GM19035 (cell line): Measurements from ENCODE around the gene TMEM245.

Source experiments
- ATAC-seq: cut with Tn5 transposase; IDR thresholded peaks from one replicate; pipeline ENCODE4 v1.9.1; 2021; ENCODE audit not compliant: unreplicated experiment

Gene TMEM245

DNA sequence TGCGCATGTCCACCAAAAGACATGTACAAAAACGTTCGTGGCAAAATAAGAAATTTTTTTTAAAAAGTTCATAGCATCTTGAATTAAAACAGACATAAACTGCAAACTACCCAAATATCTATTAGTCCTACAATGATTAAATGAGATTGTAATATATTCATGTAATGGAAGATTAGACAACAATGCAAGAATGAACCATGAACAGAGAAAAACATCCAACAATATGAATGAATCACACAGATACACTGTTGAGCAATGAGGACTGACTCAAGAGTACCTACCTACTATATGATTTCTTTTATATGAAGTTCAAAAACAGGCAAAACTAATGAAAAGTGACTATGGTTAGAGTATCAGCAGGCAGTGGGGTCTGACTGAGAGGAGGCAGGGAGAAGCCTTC lies 88.5 kb downstream of the TMEM245 start:
- ATAC-seq, result no peak

DNA sequence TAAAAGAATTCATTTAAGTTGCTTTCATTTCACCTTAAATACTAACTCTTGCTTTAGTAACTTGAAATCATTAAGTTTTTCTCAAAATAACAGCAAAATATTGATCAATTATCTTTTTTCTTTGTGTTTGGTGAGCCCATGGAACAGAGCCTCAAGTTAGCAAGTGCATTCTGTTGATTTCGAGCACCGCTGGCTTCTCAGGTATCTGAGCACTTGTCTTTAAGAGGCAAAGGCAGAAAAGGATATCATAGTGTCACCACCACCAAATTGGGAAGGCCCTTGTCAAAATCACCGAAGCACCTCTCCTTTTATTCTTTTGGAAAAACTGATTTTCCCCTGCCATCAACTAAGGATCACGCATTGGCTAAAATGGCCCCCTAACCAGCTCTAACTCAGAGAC lies 89.3 kb downstream of the TMEM245 start:
- no peak for ATAC-seq

DNA sequence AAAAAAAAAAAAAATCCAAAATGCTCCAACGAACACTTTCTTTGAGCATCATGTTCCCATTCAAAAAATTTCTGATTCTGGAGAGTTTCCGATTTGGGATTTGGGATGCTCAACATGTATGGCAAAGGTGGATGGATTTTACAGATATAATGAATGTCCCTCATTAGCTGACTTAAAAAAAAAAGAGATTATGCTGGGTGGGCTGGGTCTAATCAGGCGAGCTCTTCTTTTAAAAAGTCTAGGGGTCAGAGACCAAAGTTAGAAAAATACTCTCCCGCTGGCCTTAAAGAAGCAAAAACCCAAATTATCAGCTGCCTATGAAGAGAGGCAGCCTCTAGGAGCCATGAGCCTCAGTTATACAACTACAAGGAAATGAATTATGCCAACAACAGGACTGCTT lies 91.3 kb downstream of the TMEM245 start:
- ATAC-seq, result no peak

DNA sequence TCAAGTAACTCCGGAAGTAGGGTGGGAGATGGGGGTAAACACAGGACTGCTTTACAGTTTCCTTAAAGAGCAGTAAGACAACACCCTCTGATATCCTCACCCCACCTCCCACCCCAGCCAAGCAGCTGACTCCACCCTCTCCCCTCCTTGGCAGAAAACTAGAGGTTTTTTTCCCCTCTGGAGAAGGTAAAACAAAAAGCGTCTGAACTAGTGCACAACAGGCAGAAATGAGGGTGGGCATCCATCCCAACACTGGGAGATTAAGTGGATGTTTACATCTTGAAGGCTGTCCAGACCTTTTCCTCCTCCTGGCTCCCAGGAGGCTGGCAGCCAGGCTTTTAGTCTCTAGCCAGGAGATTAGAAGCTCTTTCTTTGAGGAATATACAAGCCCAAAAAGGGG lies 92.6 kb downstream of the TMEM245 start:
- no peak for ATAC-seq

DNA sequence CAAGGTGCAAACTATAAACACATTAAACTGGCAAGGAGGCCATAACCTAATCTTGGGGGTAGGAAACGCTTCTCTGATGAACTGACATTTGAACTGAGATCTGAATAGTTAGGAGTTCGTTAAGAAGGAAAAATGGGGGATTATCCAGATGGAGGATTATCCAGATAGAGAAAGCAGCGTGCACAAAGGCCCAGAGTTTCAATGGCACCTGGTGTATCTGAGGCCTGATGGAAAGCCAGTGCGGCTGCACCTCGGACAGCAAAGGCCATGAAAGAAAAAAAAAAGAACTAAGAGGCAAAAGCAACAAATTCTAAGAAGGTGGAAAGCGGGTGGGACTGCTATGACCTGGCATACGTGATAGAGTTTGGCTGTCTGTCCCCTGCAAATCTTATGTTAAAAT lies 93.4 kb downstream of the TMEM245 start:
- no peak for ATAC-seq

DNA sequence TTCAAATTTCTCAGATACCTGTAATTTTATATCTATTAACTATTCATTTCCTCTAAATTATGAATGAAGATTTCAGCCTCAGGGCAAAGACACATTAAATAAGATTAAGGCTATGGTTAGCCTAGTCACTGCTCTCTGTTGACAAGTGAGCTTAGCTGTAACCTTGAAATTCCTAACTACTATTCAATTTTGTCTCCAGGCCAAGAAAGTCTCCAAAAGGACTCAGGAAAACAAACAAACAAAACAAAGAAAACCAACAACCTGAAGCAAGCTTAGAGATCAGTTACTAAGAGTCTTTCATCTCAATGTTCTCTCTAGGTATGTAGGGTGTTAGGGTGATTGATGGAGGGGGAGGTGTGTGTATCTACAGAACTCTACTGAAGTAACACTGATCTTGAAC lies 96.9 kb downstream of the TMEM245 start:
- ATAC-seq, result no peak

DNA sequence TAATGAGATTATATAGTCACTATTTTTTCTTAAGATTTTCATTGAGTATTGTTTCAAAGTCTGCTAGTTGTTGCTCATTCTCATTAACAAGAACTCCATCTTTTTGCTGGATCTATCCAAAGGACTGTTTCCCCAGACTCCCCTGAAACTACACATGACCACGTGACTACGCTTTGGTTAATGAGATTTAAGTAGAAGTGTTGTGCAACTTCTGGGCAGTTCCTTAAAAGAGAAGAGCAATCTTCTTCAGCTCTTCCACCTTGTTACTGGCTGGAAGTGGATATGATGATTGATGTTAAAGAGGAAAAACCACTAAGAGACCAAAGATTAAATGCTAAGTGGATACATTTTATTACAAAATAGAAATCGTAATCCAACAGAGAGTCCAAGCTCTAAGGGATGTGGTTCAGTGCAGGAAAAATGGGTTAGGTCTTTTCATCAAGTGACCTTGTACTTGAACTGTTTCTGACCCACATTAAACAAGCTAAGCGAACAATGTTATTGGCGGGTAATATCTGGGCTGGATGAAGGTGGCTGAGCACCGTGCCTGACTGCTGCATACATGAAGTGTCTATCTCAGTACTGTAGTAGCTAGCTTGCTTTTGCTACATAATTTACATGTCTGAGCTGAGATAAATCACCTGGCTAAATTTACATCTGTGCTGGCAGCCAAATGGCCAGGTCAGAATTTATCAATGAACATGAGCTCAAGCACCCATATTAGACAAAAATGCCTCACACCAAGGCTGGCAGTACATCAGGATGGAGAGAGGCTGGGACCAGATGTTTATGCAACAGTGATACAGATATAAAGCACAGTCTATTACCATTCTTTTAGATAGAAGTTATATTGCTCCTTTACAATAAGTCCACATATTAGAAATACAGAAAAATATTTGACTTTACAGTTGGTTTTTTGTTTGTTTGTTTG lies 98.9 kb downstream of the TMEM245 start:
- no peak for ATAC-seq

DNA sequence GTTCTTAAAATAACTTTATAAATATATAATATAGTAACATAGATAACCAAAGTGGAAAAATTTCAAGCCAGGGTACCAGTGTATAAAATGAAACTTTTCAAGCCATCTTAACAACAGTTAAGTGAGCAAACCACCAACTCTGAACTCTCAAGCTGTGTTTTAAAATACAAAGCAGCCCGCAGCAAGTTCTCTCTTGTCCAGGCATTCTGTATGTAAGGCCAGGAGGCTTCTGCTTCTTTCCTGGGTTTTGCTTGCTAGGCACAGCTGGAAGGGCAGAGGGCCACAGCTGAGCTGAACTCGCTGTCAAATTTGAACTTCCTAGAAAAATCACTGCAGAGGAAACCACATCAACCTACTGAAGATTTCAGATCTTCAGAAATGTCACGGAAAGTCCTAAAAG lies 99.6 kb downstream of the TMEM245 start:
- ATAC-seq, result no peak

DNA sequence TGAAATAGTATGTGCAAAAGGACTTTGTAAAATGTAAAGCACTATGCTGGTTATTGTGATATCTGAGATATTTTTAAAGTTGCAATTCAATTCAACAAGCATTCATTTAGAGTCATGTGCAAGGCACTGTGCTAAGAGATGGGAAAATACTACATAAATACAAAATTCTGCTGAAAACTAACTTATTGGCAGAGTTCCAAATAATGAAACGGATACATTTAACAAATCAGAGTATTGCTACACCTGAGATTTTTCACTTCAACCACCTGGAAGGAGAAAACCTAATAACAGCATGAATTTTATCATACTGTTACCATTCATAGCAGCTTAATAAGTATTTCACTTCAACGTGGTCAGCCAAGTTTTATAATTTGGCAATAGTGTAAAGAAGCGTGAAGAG lies 100.3 kb downstream of the TMEM245 start:
- ATAC-seq, result no peak

DNA sequence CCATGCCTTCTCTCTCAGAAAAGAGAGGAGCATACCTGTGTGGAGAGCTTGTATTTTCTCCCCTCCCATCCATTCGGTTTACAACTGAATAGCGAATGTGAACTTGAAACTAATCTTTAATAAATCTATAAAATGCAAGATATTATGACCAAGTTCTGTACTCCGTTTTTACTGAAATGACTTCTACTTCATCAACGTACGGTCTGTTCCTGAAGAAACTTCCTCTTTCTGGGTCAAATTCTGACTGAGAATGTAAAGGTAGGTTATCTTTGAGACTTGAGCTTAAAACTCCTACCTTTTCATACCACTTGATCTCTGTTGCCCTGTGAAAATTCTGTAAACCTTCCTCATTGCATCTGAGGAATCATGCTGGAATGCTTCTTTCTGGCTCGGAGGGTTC lies 102.3 kb downstream of the TMEM245 start:
- ATAC-seq, result peak; percentile 31

DNA sequence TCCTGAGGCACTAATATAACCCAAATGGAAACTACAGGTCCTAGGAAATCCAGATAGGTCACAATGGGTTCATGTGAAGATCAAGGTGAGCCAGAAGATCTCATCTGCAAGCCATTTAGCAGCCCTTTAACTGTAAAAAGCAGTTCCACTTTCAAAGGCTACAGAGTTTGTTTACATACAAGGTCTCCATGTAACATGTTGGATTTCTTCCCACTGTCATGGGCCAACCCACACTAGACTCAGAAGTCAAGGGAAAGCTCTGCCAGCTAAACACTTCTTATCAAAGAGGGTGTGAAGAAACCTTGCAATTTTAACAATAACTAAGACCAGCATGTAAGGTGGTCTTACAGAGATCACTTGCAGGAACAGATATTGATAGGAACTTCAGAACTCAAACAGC lies 102.7 kb downstream of the TMEM245 start:
- no peak for ATAC-seq

DNA sequence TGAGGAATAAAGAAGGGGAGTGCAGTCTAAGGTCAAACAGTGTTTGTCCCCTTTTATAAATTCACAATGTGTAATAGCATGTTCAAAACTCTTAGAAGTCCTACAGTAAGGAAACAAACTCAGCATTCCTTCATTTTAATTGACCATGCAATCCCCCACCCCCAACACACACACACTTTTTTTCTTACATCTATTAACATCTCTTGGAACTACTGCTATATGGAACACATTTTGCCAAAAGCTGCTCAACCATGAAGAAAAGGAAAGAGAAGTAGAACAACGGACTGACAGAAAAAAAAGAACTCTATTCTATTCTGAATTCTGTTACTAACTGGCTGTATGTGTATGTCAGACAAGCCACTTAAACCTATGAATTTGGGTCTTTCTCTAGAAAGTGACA lies 103.6 kb downstream of the TMEM245 start:
- no peak for ATAC-seq

DNA sequence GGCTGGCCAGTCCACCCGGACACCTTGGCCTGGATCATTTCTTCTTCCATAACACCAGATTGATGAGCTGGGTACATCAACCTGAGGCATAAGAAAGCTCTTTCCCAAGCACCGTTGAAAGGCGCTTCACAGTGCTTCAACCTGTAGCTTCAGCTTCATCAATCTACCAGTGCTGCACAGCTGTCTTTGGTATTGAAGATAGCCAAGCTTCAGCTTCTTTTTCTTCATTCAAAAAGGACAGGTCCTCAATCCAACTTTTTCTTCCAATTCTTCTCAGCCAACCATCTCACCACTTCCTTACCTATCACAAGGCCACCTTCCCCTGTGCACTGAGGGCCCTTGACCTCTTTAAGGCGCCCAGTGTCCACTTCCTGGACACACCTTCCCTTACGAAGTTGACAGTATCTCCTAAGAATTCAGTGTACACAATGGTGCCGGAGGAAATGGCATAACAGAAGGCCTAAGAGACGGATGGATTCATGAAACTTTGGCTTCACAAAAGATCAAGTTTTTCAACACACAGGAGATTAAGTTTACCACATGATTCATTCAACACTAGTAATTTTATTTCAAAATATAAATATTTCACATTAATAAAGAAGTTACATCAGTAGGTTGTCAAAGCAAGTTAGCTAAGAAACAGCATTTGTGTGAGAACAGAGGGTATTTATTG lies 105.0 kb downstream of the TMEM245 start:
- ATAC-seq, result no peak

DNA sequence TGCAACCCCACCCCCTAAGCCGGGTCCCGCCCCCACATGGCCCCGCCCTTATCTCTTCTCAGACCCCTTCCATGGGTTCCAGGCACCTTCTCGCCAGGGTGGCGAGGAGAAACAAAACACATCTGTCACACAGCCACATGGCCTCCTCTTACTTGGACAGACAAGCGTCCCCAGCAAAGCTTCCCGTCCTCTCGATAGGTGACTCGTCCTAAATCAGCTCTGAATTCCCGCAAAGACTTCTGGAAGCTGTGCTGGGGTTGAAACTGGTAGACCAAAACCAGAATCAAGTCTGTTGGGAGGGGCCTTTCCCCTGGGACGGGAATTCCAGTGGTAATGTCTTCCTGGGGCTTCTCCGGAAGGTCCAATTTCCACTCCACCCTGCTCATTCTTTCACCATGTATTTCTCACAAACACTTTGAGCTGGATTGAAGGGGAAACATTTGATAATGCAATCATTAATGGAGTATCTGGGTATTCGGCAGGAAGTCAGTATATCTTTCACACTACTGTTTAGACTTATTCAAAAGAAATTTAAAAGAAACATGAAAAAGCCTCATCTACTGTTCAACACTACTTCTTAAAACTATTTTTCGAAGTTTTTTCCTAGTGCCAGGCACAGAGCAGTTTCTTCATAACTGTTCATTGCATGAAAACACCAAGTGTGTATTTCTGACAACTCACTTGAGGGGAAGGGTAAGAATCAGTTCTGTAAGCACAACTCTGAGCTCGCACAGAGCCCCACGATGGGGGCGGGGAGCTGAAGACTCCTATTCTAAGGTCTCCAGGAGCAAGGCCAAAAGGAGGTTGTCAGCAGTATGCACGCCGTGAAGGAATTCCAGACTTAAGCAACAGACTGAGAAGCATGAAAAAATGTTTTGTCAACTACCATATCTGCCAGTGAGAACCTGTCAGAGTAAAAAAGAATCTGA lies 105.8 kb downstream of the TMEM245 start:
- ATAC-seq, result no peak

DNA sequence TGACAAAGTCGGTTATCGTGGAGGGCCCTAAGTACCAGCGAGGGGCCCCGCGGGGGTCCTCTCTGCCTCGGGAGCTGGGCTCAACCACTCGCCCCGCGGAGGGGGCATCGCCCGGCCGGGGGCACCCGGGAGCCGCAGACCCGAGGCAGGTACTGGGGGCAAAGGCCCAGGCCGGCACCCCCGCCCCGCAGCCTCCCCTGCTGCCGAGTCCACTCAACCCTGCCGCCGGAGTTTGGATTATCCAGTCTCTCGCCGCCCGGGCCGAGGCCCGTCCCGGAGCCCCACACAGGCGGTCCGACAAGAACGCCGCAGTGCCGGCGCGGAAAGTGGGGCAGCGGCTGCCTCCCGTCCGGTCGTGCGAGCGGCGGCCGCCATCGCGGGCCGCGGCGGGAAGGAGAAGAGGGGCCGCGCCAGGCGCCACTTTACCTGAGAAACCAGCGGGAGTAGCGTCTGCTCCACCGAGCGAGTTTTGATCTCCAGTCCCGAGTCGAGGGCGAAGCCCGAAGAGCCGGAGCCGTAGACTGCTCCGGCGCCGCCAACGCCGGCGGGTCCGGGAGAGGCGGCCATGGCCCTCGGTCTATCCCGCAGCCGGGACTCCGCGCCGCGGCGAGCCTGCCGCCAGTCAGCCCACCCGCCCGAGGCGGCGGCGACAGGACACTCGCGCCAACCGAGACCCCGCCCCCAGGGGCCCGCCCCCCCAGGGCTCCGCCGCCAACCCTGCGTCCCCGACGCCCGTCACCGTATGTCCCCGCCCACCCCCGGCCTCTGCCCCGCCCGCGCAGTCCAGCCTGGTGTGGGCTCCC lies 106.7 kb downstream of the TMEM245 start, which contains the start of gene CTNNAL1:
TSS of gene CTNNAL1 (minus strand) at position 624 of the 803 bp plus-strand sequence. CDS start at position 567, 57 bp downstream.
- peak; percentile 71 for ATAC-seq

DNA sequence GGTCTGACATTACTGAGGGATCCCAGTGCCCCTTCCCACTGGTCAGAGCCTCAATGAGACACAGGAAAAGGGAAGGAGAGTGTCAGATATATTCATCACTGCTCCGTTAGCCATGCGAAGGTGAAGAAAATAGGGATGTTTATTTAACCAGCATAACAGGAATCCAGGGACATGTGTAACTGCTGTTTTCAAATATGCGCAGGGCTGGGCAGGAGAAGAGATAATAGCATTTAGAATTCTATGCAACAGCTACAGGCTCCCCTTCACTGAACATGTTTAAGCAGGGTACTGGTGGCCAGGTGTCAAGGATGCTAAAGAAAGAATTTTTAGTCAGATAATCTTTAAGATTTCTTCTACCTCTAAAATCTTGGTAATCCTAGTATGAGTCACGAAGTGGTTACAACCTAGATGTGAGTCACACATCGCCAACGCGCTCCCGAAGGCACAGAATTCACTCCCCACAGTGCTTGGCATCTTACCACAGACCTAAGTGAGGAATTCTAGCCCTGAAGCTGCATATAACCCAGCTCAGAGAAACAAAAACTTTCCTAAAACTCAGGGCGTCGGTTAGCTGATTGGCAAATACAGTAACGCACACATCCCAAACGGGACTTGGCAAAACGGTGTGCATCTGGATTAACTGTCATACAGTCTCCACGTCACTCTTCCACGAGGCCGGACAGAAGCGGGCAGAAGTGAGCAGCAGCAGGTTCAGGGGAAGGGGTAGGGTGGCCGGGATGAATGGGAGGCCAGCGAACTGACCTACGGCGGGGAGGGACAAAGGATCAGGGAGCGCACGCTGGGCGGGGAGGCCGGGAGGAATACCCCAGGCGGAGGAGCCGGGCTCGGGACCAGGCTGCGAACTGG lies 107.5 kb downstream of the TMEM245 start:
- ATAC-seq, result peak; percentile 19

DNA sequence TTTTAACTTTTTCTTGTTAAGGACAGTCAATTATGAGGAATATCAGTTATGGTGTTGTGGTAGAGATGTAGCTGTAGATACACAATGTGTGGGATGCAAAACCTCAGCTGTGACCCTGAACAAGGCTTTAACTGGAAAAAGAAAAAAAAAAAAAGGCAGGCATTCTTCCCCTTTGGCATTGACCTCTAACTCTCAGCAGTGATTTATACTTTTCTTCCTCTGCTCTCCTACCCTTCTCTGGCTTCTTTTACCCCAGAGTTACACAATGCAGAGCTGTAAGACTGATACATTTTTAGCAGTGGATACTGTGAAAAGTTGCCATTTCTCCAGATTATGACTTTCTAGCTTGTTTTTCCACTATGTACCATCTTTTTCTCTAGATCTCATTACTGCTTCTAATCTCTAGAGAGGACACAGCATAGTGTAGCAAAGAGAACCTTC lies 108.5 kb downstream of the TMEM245 start:
- no peak for ATAC-seq

DNA sequence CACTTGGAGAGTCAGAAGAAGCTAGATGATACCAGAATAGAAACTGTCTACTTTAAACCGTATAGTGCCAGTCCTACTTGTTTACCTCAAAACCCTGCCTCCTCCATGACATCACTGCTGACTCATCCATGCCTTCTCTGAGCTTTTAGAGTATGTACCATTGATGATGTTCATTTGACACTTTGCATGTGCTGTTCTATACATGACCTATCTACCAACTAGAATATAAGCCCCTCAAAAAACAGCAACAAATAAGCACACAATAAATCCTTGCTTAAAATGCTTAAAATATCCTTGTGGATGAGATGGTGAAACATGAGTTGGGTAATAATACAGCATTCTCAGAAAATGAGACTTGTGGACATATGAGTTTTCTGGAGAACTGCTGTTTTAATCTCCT lies 109.0 kb downstream of the TMEM245 start:
- ATAC-seq, result peak; percentile 38

DNA sequence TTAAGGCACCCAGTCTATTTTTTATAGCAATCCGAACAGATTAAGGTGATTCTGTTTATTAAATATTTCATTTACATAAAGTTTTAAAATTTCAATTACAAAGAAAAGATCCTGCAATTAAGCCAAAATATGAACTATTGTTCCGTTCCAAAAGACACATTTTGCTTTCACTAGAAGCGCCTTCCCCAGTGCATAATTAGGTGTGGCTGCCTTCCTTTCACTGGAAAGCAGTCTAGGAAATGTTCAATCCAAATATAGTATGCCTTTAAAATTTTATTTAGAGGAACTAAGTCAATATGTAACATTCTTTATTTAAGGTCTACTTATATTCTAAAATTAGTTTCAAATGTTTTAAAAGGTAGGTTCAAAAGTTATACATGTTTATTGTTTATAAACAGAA lies 114.1 kb downstream of the TMEM245 start:
- ATAC-seq, result no peak
